ENCODE data around the gene SPINT3.

DNA sequence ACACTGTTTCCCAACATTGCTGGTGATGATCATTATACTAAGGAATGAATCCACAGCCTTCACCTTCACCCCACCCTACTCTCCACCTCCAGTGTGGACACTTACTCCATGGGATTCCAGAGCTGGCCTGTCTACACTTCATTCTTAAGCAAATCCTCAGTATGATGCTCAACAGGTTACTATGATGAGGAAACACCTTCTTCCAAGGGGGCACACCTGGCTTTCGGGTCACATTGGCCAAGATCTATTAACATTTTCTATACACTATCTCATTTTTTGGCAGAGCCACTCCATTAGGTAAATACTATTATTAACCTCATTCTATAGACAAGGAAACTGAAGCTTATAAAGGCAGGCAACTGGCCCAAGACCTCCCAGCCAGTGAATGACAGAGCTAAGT lies 39.8 kb upstream of the SPINT3 start:
- TF ChIP-seq, protein P1, sequence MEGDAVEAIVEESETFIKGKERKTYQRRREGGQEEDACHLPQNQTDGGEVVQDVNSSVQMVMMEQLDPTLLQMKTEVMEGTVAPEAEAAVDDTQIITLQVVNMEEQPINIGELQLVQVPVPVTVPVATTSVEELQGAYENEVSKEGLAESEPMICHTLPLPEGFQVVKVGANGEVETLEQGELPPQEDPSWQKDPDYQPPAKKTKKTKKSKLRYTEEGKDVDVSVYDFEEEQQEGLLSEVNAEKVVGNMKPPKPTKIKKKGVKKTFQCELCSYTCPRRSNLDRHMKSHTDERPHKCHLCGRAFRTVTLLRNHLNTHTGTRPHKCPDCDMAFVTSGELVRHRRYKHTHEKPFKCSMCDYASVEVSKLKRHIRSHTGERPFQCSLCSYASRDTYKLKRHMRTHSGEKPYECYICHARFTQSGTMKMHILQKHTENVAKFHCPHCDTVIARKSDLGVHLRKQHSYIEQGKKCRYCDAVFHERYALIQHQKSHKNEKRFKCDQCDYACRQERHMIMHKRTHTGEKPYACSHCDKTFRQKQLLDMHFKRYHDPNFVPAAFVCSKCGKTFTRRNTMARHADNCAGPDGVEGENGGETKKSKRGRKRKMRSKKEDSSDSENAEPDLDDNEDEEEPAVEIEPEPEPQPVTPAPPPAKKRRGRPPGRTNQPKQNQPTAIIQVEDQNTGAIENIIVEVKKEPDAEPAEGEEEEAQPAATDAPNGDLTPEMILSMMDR (conservative IDR thresholded peaks at IDR 0.05 in 1 of 2, IDR thresholded peaks at IDR 0.05 in 1 of 2; ENCODE audit: extremely low read depth in 1 of 2, insufficient read depth in 1 of 2, low read depth in 1 of 2, low read length in 2 of 2): no peak
- TF ChIP-seq EZH2 (IDR thresholded peaks at IDR 0.05; ENCODE audit: borderline replicate concordance, low read length): no peak
